Natural killer cell (primary cell): Measurements from ENCODE around the gene RBM33. TPM values are rescaled to one million over a fixed set of nuclear protein-coding genes. Genes with fewer than 3 reads are reported as not detected.
A peak's percentile ranks its signal among the peaks of the same experiment; 100 is the strongest.

Experiments
- ATAC-seq, 3 donors: fragments of 150-1000 bp in 2 of 3; fragments of 200-7000 bp in 1 of 3; cut with Tn5 transposase; 1 replicate in 1 of 3; 2 replicates in 2 of 3; pipeline ENCODE4 v1.10.0; 2021; ENCODE audit warnings: mild to moderate bottlenecking in 2 of 3, moderate library complexity in 2 of 3
- DNase-seq, 2 donors: peaks; one replicate each; pipeline versions ENCODE4 v3.0.0 to v3.0.0-alpha.2; 2013 to 2021; ENCODE audit warnings: mixed read lengths in 1 of 2
- H3K27ac ChIP-seq: one replicate; pipeline ENCODE4 v1.5.1; 2013; ENCODE audit warnings: mild to moderate bottlenecking, low read length
- H3K27me3 ChIP-seq: one replicate; pipeline ENCODE4 v1.6.1; 2013; ENCODE audit warnings: low read length; ENCODE audit not compliant: control insufficient read depth, insufficient read depth
- H3K36me3 ChIP-seq: one replicate; pipeline ENCODE4 v1.6.1; 2013; ENCODE audit warnings: low read length; ENCODE audit not compliant: control insufficient read depth, insufficient read depth
- H3K4me1 ChIP-seq: one replicate; pipeline ENCODE4 v1.6.1; 2013; ENCODE audit warnings: low read length; ENCODE audit not compliant: control insufficient read depth, insufficient read depth
- H3K4me3 ChIP-seq: one replicate; pipeline ENCODE4 v1.5.1; 2013; ENCODE audit warnings: low read length
- H3K9me3 ChIP-seq: one replicate; pipeline ENCODE4 v1.6.1; 2013; ENCODE audit warnings: low read length; ENCODE audit not compliant: control insufficient read depth, insufficient read depth
- H3K27ac Mint-ChIP-seq, 2 donors: one replicate each; pipeline ENCODE4 v1.8.0; 2022; ENCODE audit warnings: mild to moderate bottlenecking in 2 of 2, mixed read lengths in 2 of 2, moderate library complexity in 1 of 2
- H3K27me3 Mint-ChIP-seq, 2 donors: one replicate each; pipeline ENCODE4 v1.8.0; 2022; ENCODE audit warnings: low read depth in 2 of 2, mixed read lengths in 2 of 2
- H3K36me3 Mint-ChIP-seq: one replicate; pipeline ENCODE4 v1.8.0; 2022; ENCODE audit warnings: mixed read lengths
- H3K4me1 Mint-ChIP-seq, 2 donors: one replicate each; pipeline ENCODE4 v1.8.0; 2022; ENCODE audit warnings: mixed read lengths in 2 of 2
- H3K4me3 Mint-ChIP-seq: one replicate; pipeline ENCODE4 v1.8.0; 2022; ENCODE audit warnings: mild to moderate bottlenecking, moderate library complexity, mixed read lengths
- H3K9me3 Mint-ChIP-seq, 2 donors: one replicate each; pipeline ENCODE4 v1.8.0; 2022; ENCODE audit warnings: mixed read lengths in 2 of 2
- CTCF ChIP-seq: fragments of 200-600 bp; IDR thresholded peaks from one replicate; pipeline ENCODE4 v1.8.0; 2022; ENCODE audit warnings: antibody characterized with exemption
- WGBS: methylation state at CpG from one replicate; pipeline ENCODE4 v1.1.7; 2013; ENCODE audit warnings: missing lambda C conversion rate; ENCODE audit not compliant: insufficient coverage; 5-methylcytosine and 5-hydroxymethylcytosine counted together
- intact Hi-C: fragments of 100-400 bp; cut with micrococcal nuclease; formaldehyde crosslinking; loops from one replicate; pipeline ENCODE4 v1.14.2; 2022
- total RNA-seq, 4 donors: library from RNA; stranded (reverse); fragments of 120-200 nt in 1 of 4; gene quantifications; one replicate each; pipeline versions ENCODE4 v1.2.3 to v1.2.4, GENCODE V29; 2013 to 2022

Gene RBM33
- total RNA-seq, 3 donors from 2014 or later (not counting 1 experiment from before 2014, with no cell fraction given) = 161 to 182 (median 182) TPM

GRCh38 chr7:155802906-155803417 lies 158.5 kb downstream of the RBM33 start:
- H3K27me3 ChIP-seq = peaks cover 9% of the 10 kb centered on the region

GRCh38 chr7:155803418-155804376 lies 159.2 kb downstream of the RBM33 start:
- Histone ChIP-seq H3K27ac (no peak overlapping the region), H3K36me3 (no peaks in the 10 kb centered on the region), H3K27me3 (peaks cover 9% of the 10 kb centered on the region), H3K4me1 (peaks cover 17% of the 10 kb centered on the region), H3K4me3 (peak overlapping the region; percentile 19), H3K9me3 (no peaks in the 10 kb centered on the region)
- Mint-ChIP-seq H3K27me3 (peaks cover 40 to 43% of the 10 kb centered on the region in 2 donors), H3K27ac (no peak overlapping the region), H3K4me1 (peaks cover 0 to 2% of the 10 kb centered on the region in 2 donors), H3K9me3 (no peaks in the 10 kb centered on the region), H3K4me3 (peak overlapping the region; percentile 21), H3K36me3 (no peaks in the 10 kb centered on the region)
- ATAC-seq (no peak), DNase-seq (no peak)
- no peak for TF ChIP-seq CTCF
- whole genome bisulfite sequencing = 2% methylated on average over 96 of the region's 96 CpGs
- intact Hi-C loops = no loop called here

More at GRCh38 chr7:155802906-155803417, 158.5 kb downstream of the RBM33 start:
- peaks cover 17% of the 10 kb centered on the region for H3K4me1 ChIP-seq
- ATAC-seq (no peak), DNase-seq (no peak)
- Mint-ChIP-seq H3K36me3 (no peaks in the 10 kb centered on the region), H3K4me1 (peaks cover 0 to 7% of the 10 kb centered on the region in 2 donors), H3K27me3 (peaks cover 42 to 48% of the 10 kb centered on the region in 2 donors), H3K4me3 (no peak overlapping the region), H3K9me3 (no peaks in the 10 kb centered on the region), H3K27ac (no peak overlapping the region)
- no peak for TF ChIP-seq CTCF
- no peaks in the 10 kb centered on the region for H3K36me3 ChIP-seq
- no peaks in the 10 kb centered on the region for H3K9me3 ChIP-seq
- WGBS = 10% methylated on average over 70 of the region's 70 CpGs
- H3K27ac ChIP-seq = no peak overlapping the region
- intact Hi-C loops = no loop called here
- no peak overlapping the region for H3K4me3 ChIP-seq

GRCh38 chr7:155804431-155804831 lies 160.0 kb downstream of the RBM33 start:
- no peaks in the 10 kb centered on the region for H3K36me3 Mint-ChIP-seq
- H3K4me3 Mint-ChIP-seq = no peak overlapping the region
- ATAC-seq (no peak), DNase-seq (no peak)
- intact Hi-C loops = no loop called here
- 6% methylated on average over 16 of the region's 17 CpGs for WGBS
- H3K4me1 Mint-ChIP-seq = no peaks in the 10 kb centered on the region
- H3K4me3 ChIP-seq = no peak overlapping the region
- H3K27me3 ChIP-seq = peaks cover 15% of the 10 kb centered on the region
- peaks cover 17% of the 10 kb centered on the region for H3K4me1 ChIP-seq
- H3K9me3 ChIP-seq = no peaks in the 10 kb centered on the region
- H3K9me3 Mint-ChIP-seq = no peaks in the 10 kb centered on the region
- TF ChIP-seq CTCF = no peak
- no peaks in the 10 kb centered on the region for H3K36me3 ChIP-seq
- no peak overlapping the region for H3K27ac ChIP-seq
- peaks cover 36 to 41% of the 10 kb centered on the region in 2 donors for H3K27me3 Mint-ChIP-seq
- no peak overlapping the region for H3K27ac Mint-ChIP-seq
